Fibroblast of lung (primary cell): ENCODE data around the gene REPS1.

ENCODE experiments used
- CTCF ChIP-seq, 2 donors: IDR thresholded peaks in 1 of 2; conservative IDR thresholded peaks in 1 of 2; 1 replicate in 1 of 2; 2 replicates in 1 of 2; pipeline ENCODE4 v1.5.1; 2011 to 2012; ENCODE audit warnings: low read length in 2 of 2, control low read depth in 1 of 2, inconsistent platforms in 1 of 2, low read depth in 1 of 2, mild to moderate bottlenecking in 1 of 2
- EZH2 ChIP-seq: IDR thresholded peaks from 2 replicates; pipeline ENCODE4 v1.5.1; 2012; ENCODE audit warnings: low read length, control low read depth, mild to moderate bottlenecking; ENCODE audit errors: missing control alignments

DNA sequence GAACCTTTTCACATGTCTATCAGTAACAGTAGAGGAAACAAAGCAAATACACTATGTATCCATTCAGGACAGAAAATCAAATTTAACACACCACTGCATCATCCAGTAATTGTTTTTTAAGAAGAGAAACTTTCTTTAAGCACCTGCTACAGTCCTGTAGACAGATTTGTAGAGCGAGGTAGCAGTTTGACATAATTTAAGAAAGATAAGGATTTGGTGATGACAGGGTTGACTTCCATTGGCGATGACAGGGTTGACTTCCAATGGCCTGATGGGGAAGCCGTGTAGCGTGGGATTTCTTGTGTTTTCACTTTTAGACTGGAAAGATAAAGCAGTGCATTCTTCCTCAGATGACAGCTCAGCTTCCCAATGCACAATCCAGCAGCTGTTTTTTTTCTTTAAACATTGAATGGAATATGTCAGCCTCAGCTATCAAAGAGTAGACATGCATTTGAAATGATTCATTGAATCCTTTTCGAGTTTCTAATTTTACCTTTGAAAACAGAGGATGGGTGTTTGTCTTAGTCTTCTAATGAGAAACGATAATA is 123.6 kb downstream of the REPS1 start:
- TF ChIP-seq CTCF (conservative IDR thresholded peaks at IDR 0.05 in 1 of 2, IDR thresholded peaks at IDR 0.05 in 1 of 2; ENCODE audit: low read depth in 1 of 2, low read length in 2 of 2) (no peak), EZH2 (no peak)
